NT2/D1 (cell line): ENCODE data around the gene FRMD5.

ENCODE experiments used
- DNase-seq: peaks from one replicate; pipeline ENCODE4 v3.0.0-alpha.2; 2011; ENCODE audit warnings: low read depth, low spot score
- H3K27me3 ChIP-seq: 2 replicates; pipeline ENCODE4 v1.6.0; 2011; ENCODE audit warnings: mild to moderate bottlenecking; ENCODE audit not compliant: insufficient read length, insufficient read depth
- H3K36me3 ChIP-seq: 2 replicates; pipeline ENCODE4 v1.6.1; 2011; ENCODE audit warnings: mild to moderate bottlenecking, low read length, mixed read lengths; ENCODE audit not compliant: insufficient read depth, insufficient read length
- H3K4me1 ChIP-seq: 2 replicates; pipeline ENCODE4 v1.5.1; 2011; ENCODE audit not compliant: insufficient read depth, insufficient read length
- H3K4me3 ChIP-seq: 2 replicates; pipeline ENCODE4 v1.5.1; 2011; ENCODE audit warnings: low read depth; ENCODE audit not compliant: insufficient read length
- H3K9ac ChIP-seq: 2 replicates; pipeline ENCODE4 v1.6.0; 2011; ENCODE audit warnings: low read depth; ENCODE audit not compliant: insufficient read length
- H3K9me3 ChIP-seq: 2 replicates; pipeline ENCODE4 v1.5.1; 2011; ENCODE audit warnings: mild to moderate bottlenecking, low read length; ENCODE audit not compliant: insufficient read depth
- SUZ12 ChIP-seq: IDR thresholded peaks from 2 replicates; pipeline ENCODE4 v1.6.1; 2011; ENCODE audit not compliant: insufficient read length, insufficient read depth; ENCODE audit errors: extremely low read depth
- YY1 ChIP-seq: IDR thresholded peaks from 2 replicates; pipeline ENCODE4 v1.6.1; 2011; ENCODE audit not compliant: insufficient read length, insufficient read depth
- ZNF274 ChIP-seq: IDR thresholded peaks from 2 replicates; pipeline ENCODE4 v1.6.1; 2011; ENCODE audit warnings: mild to moderate bottlenecking, low read depth, low read length

The FRMD5 gene

GRCh38 chr15:43923553-43923952 is 271.5 kb downstream of the FRMD5 start:
- Histone ChIP-seq H3K4me3 (no peak overlapping the region), H3K36me3 (no peaks in the 10 kb centered on the region), H3K9ac (no peak overlapping the region), H3K9me3 (no peaks in the 10 kb centered on the region), H3K4me1 (peaks cover 1% of the 10 kb centered on the region), H3K27me3 (no peaks in the 10 kb centered on the region)
- no peak for DNase-seq
- TF ChIP-seq SUZ12 (no peak), ZNF274 (no peak), YY1 (no peak)

GRCh38 chr15:43922021-43922420 is 273.1 kb downstream of the FRMD5 start:
- Histone ChIP-seq H3K4me1 (peaks cover 1% of the 10 kb centered on the region), H3K9ac (no peak overlapping the region), H3K9me3 (no peaks in the 10 kb centered on the region), H3K27me3 (no peaks in the 10 kb centered on the region), H3K4me3 (no peak overlapping the region), H3K36me3 (no peaks in the 10 kb centered on the region)
- TF ChIP-seq ZNF274: no peak
- TF ChIP-seq SUZ12: no peak
- TF ChIP-seq YY1: no peak
- DNase-seq: no peak

- DNase-seq: no peak
- TF ChIP-seq YY1 (no peak), SUZ12 (no peak), ZNF274 (no peak)
- no peaks in the 10 kb centered on the region for H3K36me3 ChIP-seq
Measured at GRCh38 chr15:43920815-43921214, 274.3 kb downstream of the FRMD5 start.

GRCh38 chr15:43920254-43920600 is 274.8 kb downstream of the FRMD5 start:
- Histone ChIP-seq H3K4me1 (peaks cover 5% of the 10 kb centered on the region), H3K9me3 (no peaks in the 10 kb centered on the region), H3K27me3 (no peaks in the 10 kb centered on the region), H3K4me3 (no peak overlapping the region), H3K9ac (no peak overlapping the region), H3K36me3 (no peaks in the 10 kb centered on the region)
- no peak for TF ChIP-seq YY1
- TF ChIP-seq ZNF274: no peak
- no peak for TF ChIP-seq SUZ12
- DNase-seq: no peak

More at GRCh38 chr15:43920815-43921214, 274.3 kb downstream of the FRMD5 start:
- Histone ChIP-seq H3K27me3 (no peaks in the 10 kb centered on the region), H3K4me3 (no peak overlapping the region), H3K4me1 (peaks cover 5% of the 10 kb centered on the region), H3K9me3 (no peaks in the 10 kb centered on the region), H3K9ac (no peak overlapping the region)

GRCh38 chr15:43919540-43920253 is 275.4 kb downstream of the FRMD5 start:
- Histone ChIP-seq H3K9me3 (no peaks in the 10 kb centered on the region), H3K27me3 (no peaks in the 10 kb centered on the region), H3K4me3 (no peak overlapping the region), H3K9ac (no peak overlapping the region), H3K4me1 (peaks cover 5% of the 10 kb centered on the region), H3K36me3 (no peaks in the 10 kb centered on the region)
- DNase-seq: no peak
- no peak for TF ChIP-seq ZNF274
- TF ChIP-seq YY1: no peak
- no peak for TF ChIP-seq SUZ12

GRCh38 chr15:43918717-43919116 is 276.4 kb downstream of the FRMD5 start:
- no peak overlapping the region for H3K9ac ChIP-seq
- no peaks in the 10 kb centered on the region for H3K9me3 ChIP-seq
- H3K4me3 ChIP-seq: no peak overlapping the region
- no peaks in the 10 kb centered on the region for H3K36me3 ChIP-seq
- no peaks in the 10 kb centered on the region for H3K27me3 ChIP-seq
- no peak for DNase-seq
- TF ChIP-seq ZNF274: no peak
- TF ChIP-seq YY1: no peak
- no peak for TF ChIP-seq SUZ12
- H3K4me1 ChIP-seq: peaks cover 6% of the 10 kb centered on the region

GRCh38 chr15:43916326-43916660 is 278.8 kb downstream of the FRMD5 start:
- no peak for TF ChIP-seq SUZ12
- TF ChIP-seq ZNF274: no peak
- no peak for TF ChIP-seq YY1
- no peaks in the 10 kb centered on the region for H3K9me3 ChIP-seq
- H3K9ac ChIP-seq: no peak overlapping the region
- H3K27me3 ChIP-seq: no peaks in the 10 kb centered on the region
- H3K36me3 ChIP-seq: no peaks in the 10 kb centered on the region
- DNase-seq: no peak
- H3K4me3 ChIP-seq: no peak overlapping the region
- H3K4me1 ChIP-seq: peaks cover 9% of the 10 kb centered on the region
